GM10248 (cell line): Measurements from ENCODE around the gene RAP1A.
"Not testable (repeated sequence)": the region's sequence is repeated elsewhere in the genome, so short reads cannot be mapped to it uniquely, and the experiment has no call there.

ENCODE experiments used
- CTCF ChIA-PET: fragments of 300-600 bp; sonication (Branson Sonifier 250); formaldehyde crosslinking; extraction: SDS; loops from one replicate; lab custom pipeline; 2021; ENCODE audit warnings: antibody characterized with exemption; lab: Yijun Ruan, JAX
- POLR2A ChIA-PET: fragments of 350-650 bp; sonication (Branson Sonifier 250); formaldehyde crosslinking; extraction: SDS; loops from one replicate; lab custom pipeline; 2020; ENCODE audit warnings: antibody characterized with exemption; lab: Yijun Ruan, JAX
- DNase-seq: peaks from one replicate; pipeline ENCODE4 v3.0.0; 2012; ENCODE audit errors: extremely low spot score
- TF ChIP-seq, protein P1 (sequence below): IDR thresholded peaks from 2 replicates; pipeline ENCODE4 v1.5.1; 2012; ENCODE audit warnings: mild to moderate bottlenecking, low read depth; ENCODE audit errors: extremely low read depth, missing control alignments, control extremely low read depth

Gene RAP1A

GRCh38 chr1:111631502-111631901 is 11.9 kb downstream of the RAP1A start:
- CTCF ChIA-PET = no interaction called here
- POLR2A ChIA-PET = no interaction called here
- no peak for DNase-seq
- TF ChIP-seq, protein P1, sequence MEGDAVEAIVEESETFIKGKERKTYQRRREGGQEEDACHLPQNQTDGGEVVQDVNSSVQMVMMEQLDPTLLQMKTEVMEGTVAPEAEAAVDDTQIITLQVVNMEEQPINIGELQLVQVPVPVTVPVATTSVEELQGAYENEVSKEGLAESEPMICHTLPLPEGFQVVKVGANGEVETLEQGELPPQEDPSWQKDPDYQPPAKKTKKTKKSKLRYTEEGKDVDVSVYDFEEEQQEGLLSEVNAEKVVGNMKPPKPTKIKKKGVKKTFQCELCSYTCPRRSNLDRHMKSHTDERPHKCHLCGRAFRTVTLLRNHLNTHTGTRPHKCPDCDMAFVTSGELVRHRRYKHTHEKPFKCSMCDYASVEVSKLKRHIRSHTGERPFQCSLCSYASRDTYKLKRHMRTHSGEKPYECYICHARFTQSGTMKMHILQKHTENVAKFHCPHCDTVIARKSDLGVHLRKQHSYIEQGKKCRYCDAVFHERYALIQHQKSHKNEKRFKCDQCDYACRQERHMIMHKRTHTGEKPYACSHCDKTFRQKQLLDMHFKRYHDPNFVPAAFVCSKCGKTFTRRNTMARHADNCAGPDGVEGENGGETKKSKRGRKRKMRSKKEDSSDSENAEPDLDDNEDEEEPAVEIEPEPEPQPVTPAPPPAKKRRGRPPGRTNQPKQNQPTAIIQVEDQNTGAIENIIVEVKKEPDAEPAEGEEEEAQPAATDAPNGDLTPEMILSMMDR = no peak

DNA sequence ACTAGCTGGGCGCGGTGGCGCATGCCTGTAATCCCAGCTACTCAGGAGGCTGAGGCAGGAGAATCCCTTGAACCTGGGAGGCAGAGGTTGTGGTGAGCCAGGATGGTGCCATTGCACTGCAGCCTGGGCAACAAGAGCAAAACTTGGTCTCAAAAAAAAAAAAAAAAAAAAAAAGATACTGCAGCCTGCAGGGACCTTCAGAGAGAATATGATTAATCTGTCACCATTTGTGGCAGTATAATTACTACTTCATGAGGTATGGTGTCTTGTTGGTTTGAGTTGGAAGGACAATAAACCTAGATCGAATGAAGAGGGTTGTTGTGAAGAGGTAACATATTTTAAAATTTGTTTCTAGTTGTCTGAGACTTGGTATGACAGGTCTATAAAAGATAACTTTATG is 13.2 kb downstream of the RAP1A start:
- CTCF ChIA-PET, DNase-seq: not testable (repeated sequence)
- POLR2A ChIA-PET = interaction anchor here (0.6 kb wide), 1 partner anchor 40 kb away, joined by 3 read pairs; no protein-coding TSS in a partner anchor

DNA sequence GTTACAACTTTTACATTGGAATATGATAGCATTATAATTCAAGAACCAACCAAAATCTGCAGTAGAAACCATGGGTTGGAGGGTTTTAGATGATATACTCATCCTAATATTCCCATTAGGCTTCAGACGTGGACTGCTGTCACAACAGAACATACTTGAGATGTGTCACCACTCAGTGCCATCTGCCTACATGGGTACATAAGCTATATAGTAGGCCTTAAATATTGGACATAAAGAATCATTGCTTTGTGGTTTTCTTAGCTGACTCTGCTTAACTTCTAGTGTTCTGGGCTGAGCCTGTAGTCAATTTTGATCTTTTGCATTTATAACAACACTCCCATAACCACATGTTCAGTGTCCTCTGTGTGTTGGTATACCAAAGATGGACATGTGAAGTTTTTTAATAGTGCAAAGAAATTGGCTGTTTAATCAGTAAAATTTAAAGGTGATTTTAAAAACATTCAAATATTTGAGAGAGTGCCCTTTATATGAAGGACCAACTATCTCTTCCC is 14.2 kb downstream of the RAP1A start:
- POLR2A ChIA-PET = interaction anchor here (0.6 kb wide), 1 partner anchor 18 kb away, joined by 6 read pairs; no protein-coding TSS in a partner anchor
- TF ChIP-seq, protein P1 = no peak
- CTCF ChIA-PET = no interaction called here
- DNase-seq = no peak

DNA sequence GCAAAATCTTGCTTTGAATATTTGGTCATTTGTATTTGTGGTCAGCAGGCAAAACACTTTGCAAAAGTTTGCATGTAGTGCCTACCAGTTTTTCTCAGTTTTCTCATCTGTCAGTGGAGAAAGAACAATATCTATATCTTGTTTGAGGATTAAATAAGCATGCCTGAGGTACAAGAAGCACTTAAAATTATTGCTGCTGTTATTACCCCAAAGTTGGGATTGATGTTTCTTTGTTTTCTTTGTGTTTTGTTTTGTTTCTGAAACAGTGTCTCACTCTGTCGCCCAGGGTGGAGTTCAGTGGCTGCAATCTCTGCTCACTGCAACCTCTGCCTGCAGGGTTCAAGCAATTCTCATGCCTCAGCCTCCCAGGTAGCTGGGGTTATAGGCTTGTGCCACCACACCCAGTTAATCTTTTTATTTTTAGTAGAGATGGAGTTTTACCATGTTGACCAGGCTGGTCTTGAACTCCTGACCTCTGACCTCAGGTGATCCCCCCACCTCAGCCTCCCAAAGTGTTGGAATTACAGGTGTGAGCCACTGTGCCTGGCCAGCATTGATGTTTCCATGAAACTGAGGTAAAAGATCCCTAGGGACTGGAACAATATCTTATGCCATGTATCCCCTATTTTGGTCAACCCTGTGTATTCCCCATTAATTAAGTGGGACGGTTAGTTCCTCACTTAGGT is 15.9 kb downstream of the RAP1A start:
- TF ChIP-seq, protein P1 = no peak
- DNase-seq = no peak
- POLR2A ChIA-PET = interaction anchor here (0.7 kb wide), 1 partner anchor 65 kb away, joined by 3 read pairs; no protein-coding TSS in a partner anchor
- CTCF ChIA-PET = interaction anchor here (1.3 to 2.0 kb wide), 2 partner anchors 14 to 127 kb away, joined by 4 to 8 read pairs; no protein-coding TSS in a partner anchor

- DNase-seq = no peak
- ChIA-PET CTCF (interaction anchor here (1.3 kb wide), 1 partner anchor 130 kb away, joined by 7 read pairs; no protein-coding TSS in a partner anchor), POLR2A (no interaction called here)
- TF ChIP-seq, protein P1 = no peak
These were observed 18.7 kb downstream of the RAP1A start for GRCh38 chr1:111638320-111638719.

GRCh38 chr1:111639602-111640198 is 20.1 kb downstream of the RAP1A start:
- no peak for DNase-seq
- ChIA-PET CTCF (interaction anchor here (1.2 to 1.8 kb wide), 3 partner anchors 131 to 134 kb away, joined by 4 to 7 read pairs (median 5); no protein-coding TSS in a partner anchor), POLR2A (no interaction called here)
- TF ChIP-seq, protein P1 = no peak
